IMR-90 (cell line): ENCODE data around the gene MTMR3. TPM values are rescaled to one million over a fixed set of nuclear protein-coding genes. Genes with fewer than 3 reads are reported as not detected.

Source experiments
- ATAC-seq: fragments of 200-7000 bp; cut with Tn5 transposase; 2 replicates; pipeline ENCODE4 v1.9.1; 2020; ENCODE audit warnings: low read depth, mild to moderate bottlenecking, moderate library complexity
- BruUV-seq: library from RNA; stranded (reverse); fragments of 400-500 nt; replicated peaks from 2 replicates; lab custom pipeline; 2021; lab: Mats Ljungman, UMichigan
- CTCF ChIA-PET: fragments of 300-600 bp; formaldehyde crosslinking; extraction: SDS; loops from one replicate; lab custom pipeline; 2021; ENCODE audit warnings: antibody characterized with exemption; lab: Yijun Ruan, JAX
- POLR2A ChIA-PET: fragments of 300-600 bp; sonication (Branson Sonifier 250); formaldehyde crosslinking; loops from one replicate; lab custom pipeline; 2022; ENCODE audit warnings: antibody characterized with exemption; ENCODE audit not compliant: unreplicated experiment; lab: Charles Lee
- DNase-seq: peaks from one replicate; pipeline ENCODE4 v3.0.0; 2013
- H2AFZ ChIP-seq: replicated peaks from 2 replicates; pipeline ENCODE3; 2013; ENCODE audit warnings: low read length, mild to moderate bottlenecking; ENCODE audit not compliant: poor library complexity
- H2AK5ac ChIP-seq: 2 replicates; pipeline ENCODE4 v1.6.1; 2013; ENCODE audit warnings: low read depth, low read length, inconsistent platforms
- H2AK9ac ChIP-seq: replicated peaks from 2 replicates; pipeline ENCODE3; 2013; ENCODE audit warnings: mild to moderate bottlenecking, low read depth, low read length, moderate library complexity; ENCODE audit not compliant: poor library complexity
- H2BK120ac ChIP-seq: 2 replicates; pipeline ENCODE4 v1.6.1; 2013; ENCODE audit warnings: low read depth, low read length, inconsistent platforms
- H2BK15ac ChIP-seq: 3 replicates; pipeline ENCODE4 v1.6.1; 2013; ENCODE audit warnings: low read depth, low read length, inconsistent platforms
- H2BK20ac ChIP-seq: 2 replicates; pipeline ENCODE4 v1.6.1; 2013; ENCODE audit warnings: low read depth, mild to moderate bottlenecking, inconsistent platforms, low read length, moderate library complexity
- H2BK5ac ChIP-seq: 2 replicates; pipeline ENCODE4 v1.6.1; 2013; ENCODE audit warnings: mild to moderate bottlenecking, low read depth, low read length, inconsistent platforms; ENCODE audit not compliant: poor library complexity, severe bottlenecking
- H3K14ac ChIP-seq: replicated peaks from 2 replicates; pipeline ENCODE4 v1.6.1; 2013; ENCODE audit warnings: low read depth, low read length, inconsistent platforms
- H3K18ac ChIP-seq: 2 replicates; pipeline ENCODE4 v1.6.1; 2013; ENCODE audit warnings: low read depth, low read length, control low read depth
- H3K23ac ChIP-seq: 2 replicates; pipeline ENCODE4 v1.6.1; 2013; ENCODE audit warnings: low read depth, low read length, inconsistent platforms
- H3K27ac ChIP-seq: 2 replicates; pipeline ENCODE4 v1.5.1; 2013; ENCODE audit warnings: mild to moderate bottlenecking, control low read depth, low read length; ENCODE audit not compliant: insufficient read depth
- H3K27me3 ChIP-seq: 2 replicates; pipeline ENCODE4 v1.6.1; 2013; ENCODE audit warnings: low read length; ENCODE audit not compliant: control insufficient read depth, insufficient read depth
- H3K36me3 ChIP-seq: 2 replicates; pipeline ENCODE4 v1.6.1; 2013; ENCODE audit warnings: low read length, mixed read lengths; ENCODE audit not compliant: control insufficient read depth, insufficient read depth
- H3K4ac ChIP-seq: 2 replicates; pipeline ENCODE4 v1.6.1; 2013; ENCODE audit warnings: low read depth, low read length, inconsistent platforms
- H3K4me1 ChIP-seq: 2 replicates; pipeline ENCODE4 v1.6.1; 2013; ENCODE audit warnings: low read length, mixed read lengths; ENCODE audit not compliant: control insufficient read depth, insufficient read depth
- H3K4me2 ChIP-seq: 2 replicates; pipeline ENCODE4 v1.6.1; 2013; ENCODE audit warnings: low read depth, mild to moderate bottlenecking, control low read depth, low read length, moderate library complexity
- H3K4me3 ChIP-seq: 2 replicates; pipeline ENCODE4 v1.5.1; 2013; ENCODE audit warnings: low read depth, mild to moderate bottlenecking, control low read depth, low read length, moderate library complexity; ENCODE audit not compliant: insufficient read depth
- H3K56ac ChIP-seq: 2 replicates; pipeline ENCODE4 v1.6.1; 2013; ENCODE audit warnings: low read length, inconsistent platforms; ENCODE audit not compliant: insufficient read depth; ENCODE audit errors: extremely low read depth
- H3K79me1 ChIP-seq, 2 experiments: 2 replicates each; pipeline ENCODE4 v1.6.1; 2013; ENCODE audit warnings: low read length in 2 of 2, inconsistent platforms in 1 of 2, low read depth in 1 of 2
- H3K9ac ChIP-seq: 2 replicates; pipeline ENCODE4 v1.6.1; 2013; ENCODE audit warnings: low read depth, low read length, control low read depth
- H3K9me1 ChIP-seq: 2 replicates; pipeline ENCODE4 v1.6.1; 2013; ENCODE audit warnings: low read length, inconsistent platforms; ENCODE audit not compliant: insufficient read depth
- H3K9me3 ChIP-seq: 2 replicates; pipeline ENCODE4 v1.6.1; 2013; ENCODE audit warnings: low read length; ENCODE audit not compliant: control insufficient read depth, insufficient read depth
- H4K20me1 ChIP-seq: 2 replicates; pipeline ENCODE4 v1.6.1; 2013; ENCODE audit warnings: low read length, inconsistent platforms; ENCODE audit not compliant: insufficient read depth
- H4K5ac ChIP-seq: 2 replicates; pipeline ENCODE4 v1.6.1; 2013; ENCODE audit warnings: mild to moderate bottlenecking, low read depth, low read length, control low read depth
- H4K8ac ChIP-seq, 2 experiments: 2 replicates each; pipeline ENCODE4 v1.6.1; 2013; ENCODE audit warnings: low read depth in 2 of 2, low read length in 2 of 2, control low read depth in 1 of 2, inconsistent platforms in 1 of 2
- H4K91ac ChIP-seq: 2 replicates; pipeline ENCODE4 v1.6.1; 2013; ENCODE audit warnings: low read depth, low read length, inconsistent platforms; ENCODE audit not compliant: insufficient read depth
- MAZ ChIP-seq: IDR thresholded peaks from 2 replicates; pipeline ENCODE4 v1.6.1; 2012; ENCODE audit warnings: low read depth, mild to moderate bottlenecking, low read length, improper control_type of control experiment, moderate library complexity, borderline replicate concordance
- NFE2L2 ChIP-seq: fragments of 150-350 bp; IDR thresholded peaks from 2 replicates; pipeline ENCODE4 v1.6.1; 2016; ENCODE audit warnings: low read depth, mild to moderate bottlenecking, low read length
- WGBS, 2 experiments: methylation state at CpG; one replicate each; pipeline versions ENCODE4 v1.1.5 to v1.1.7; 2013; ENCODE audit warnings: missing lambda C conversion rate in 2 of 2; ENCODE audit not compliant: insufficient read length in 1 of 2; ENCODE audit errors: extremely low coverage in 2 of 2; 5-methylcytosine and 5-hydroxymethylcytosine counted together
- dilution Hi-C: fragments of 300-500 bp; cut with HindIII; formaldehyde crosslinking; loops from one replicate; pipeline ENCODE4 v1.14.3; 2018; ENCODE audit warnings: low sequenced_read_pairs; ENCODE audit not compliant: unreplicated experiment
- in situ Hi-C: fragments of 300-500 bp; cut with MboI; formaldehyde crosslinking; loops from 3 replicates; pipeline ENCODE4 v1.14.3; 2019; ENCODE audit warnings: low sequenced_read_pairs, inconsistent platforms, mixed read lengths
- intact Hi-C: fragments of 100-400 bp; cut with micrococcal nuclease; formaldehyde crosslinking; loops from 2 replicates; pipeline ENCODE4 v1.10.0; 2022
- polyA plus RNA-seq, 3 experiments: library from polyadenylated mRNA; depleted of rRNA; stranded (reverse); fragments of >200 nt; gene quantifications; 2 replicates each; pipeline ENCODE4 v1.2.3, GENCODE V29; 2012; ENCODE audit warnings: low replicate concordance in 1 of 3
- total RNA-seq: library from RNA; depleted of rRNA; stranded (reverse); fragments of >200 nt; gene quantifications from 2 replicates; pipeline ENCODE4 v1.2.3, GENCODE V29; 2012

MTMR3 gene
- total and polyA plus RNA-seq, 2 of the 4 experiments (the other 2 are of a cell fraction) = 21.3 to 29.4 TPM

DNA sequence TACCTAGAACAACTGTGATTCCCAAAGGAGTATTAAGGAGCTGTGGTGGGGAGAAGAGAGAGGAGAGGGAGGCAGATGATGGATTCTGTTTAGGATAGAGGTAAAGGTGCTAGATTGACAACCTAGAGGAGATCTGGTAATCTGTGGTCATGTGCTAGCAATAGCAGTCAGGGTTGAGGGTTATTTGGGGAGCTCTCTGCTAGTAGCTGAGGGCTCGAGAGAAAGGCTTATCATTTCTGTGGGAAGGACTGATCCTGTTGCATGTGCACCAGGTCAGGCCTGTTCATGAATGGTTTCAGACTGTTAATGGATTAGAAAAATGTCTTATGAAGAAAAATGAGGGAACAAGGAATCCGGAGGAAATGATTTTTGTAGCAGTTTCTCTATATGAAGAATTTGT, 63.2 kb downstream of the MTMR3 start:
- H3K23ac ChIP-seq = peak overlapping the region; percentile 59; the same call in 1 of the 2 replicates
- no peak overlapping the region for H3K27ac ChIP-seq
- BruUV-seq = no TSS peak
- no peak overlapping the region for H3K4me2 ChIP-seq
- no peaks in the 10 kb centered on the region; the same call in 1 of the 2 replicates for H3K9me3 ChIP-seq
- no peak overlapping the region for H3K4ac ChIP-seq
- H3K56ac ChIP-seq = no peak overlapping the region
- no peak overlapping the region for H3K9ac ChIP-seq
- in situ Hi-C loops (no loop called here), dilution Hi-C loops (no loop called here), intact Hi-C loops (no loop called here)
- H2AK5ac ChIP-seq = no peak overlapping the region
- H2BK120ac ChIP-seq = no peak overlapping the region
- WGBS, 2 experiments = 86% methylated on average over 1 of the region's 2 CpGs; no CpG with 5 or more reads in 1 of the 2 experiments
- ATAC-seq = no peak
- ChIA-PET CTCF (no interaction called here), POLR2A (no interaction called here)
- no peak overlapping the region for H3K18ac ChIP-seq
- H4K5ac ChIP-seq = no peak overlapping the region
- H4K8ac ChIP-seq = no peak overlapping the region
- peaks cover 10% of the 10 kb centered on the region for H3K9me1 ChIP-seq
- H2AFZ ChIP-seq = no peak overlapping the region
- no peak overlapping the region; the same call in 1 of the 2 replicates for H3K14ac ChIP-seq
- H4K91ac ChIP-seq = 0 out of 2 replicates have a peak overlapping the region, but pooled peaks have one; percentile 0
- no peak overlapping the region for H2AK9ac ChIP-seq
- no peak overlapping the region for H3K4me3 ChIP-seq
- H3K27me3 ChIP-seq = no peaks in the 10 kb centered on the region
- H2BK15ac ChIP-seq = no peak overlapping the region
- peaks cover 59% of the 10 kb centered on the region for H4K20me1 ChIP-seq
- no peak for TF ChIP-seq MAZ
- no peak for TF ChIP-seq NFE2L2
- H3K4me1 ChIP-seq = peaks cover 8% of the 10 kb centered on the region
- H2BK20ac ChIP-seq = no peak overlapping the region
- H3K79me1 ChIP-seq = peaks cover 15 to 62% of the 10 kb centered on the region in 2 experiments
- H2BK5ac ChIP-seq = no peak overlapping the region
- no peaks in the 10 kb centered on the region for H3K36me3 ChIP-seq
- DNase-seq = no peak
